ENCODE data around the gene VWC2L. TPM values are rescaled to one million over a fixed set of nuclear protein-coding genes. Genes with fewer than 3 reads are reported as not detected.

Gene VWC2L
- total RNA-seq, 2 experiments from 2014 or later = not detected

DNA sequence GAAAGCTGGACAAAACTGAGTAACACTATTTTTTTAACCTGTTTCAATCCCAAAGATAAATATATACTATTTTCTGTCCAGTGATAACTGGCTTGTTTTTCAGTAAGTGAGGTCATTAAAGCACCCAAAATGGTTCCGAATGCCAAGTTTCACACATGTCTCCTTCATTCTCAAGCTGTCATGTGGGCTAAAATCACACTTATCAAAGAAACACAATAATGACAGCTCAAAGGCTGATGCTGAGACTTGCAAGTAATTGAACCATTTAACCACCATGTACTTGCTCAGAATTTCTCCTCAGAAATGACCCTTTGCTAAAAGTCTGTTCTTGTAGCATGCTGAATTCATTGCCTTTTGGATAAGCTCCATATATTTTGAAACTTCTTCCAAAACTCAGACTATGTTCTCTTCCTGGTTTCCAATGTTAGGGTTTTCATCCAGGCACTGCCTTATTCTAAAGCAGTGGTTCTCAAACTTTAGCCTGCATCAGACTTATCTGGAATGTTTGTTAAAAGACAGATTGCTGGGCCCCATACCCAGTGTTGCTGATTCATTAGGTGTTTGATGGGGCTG is 149.8 kb downstream of the VWC2L start:
- Mint-ChIP-seq H3K36me3 (ENCODE audit: low read depth) (no peaks in the 10 kb centered on the region), H3K27me3 (no peaks in the 10 kb centered on the region), H3K27ac (no peak overlapping the region), H3K4me3 (no peak overlapping the region), H3K4me1 (ENCODE audit: low read depth) (no peaks in the 10 kb centered on the region), H3K9me3 (no peaks in the 10 kb centered on the region)
- ATAC-seq (no peak), DNase-seq (no peak)
- POLR2A ChIA-PET = no interaction called here
- intact Hi-C loops (cut with micrococcal nuclease) = no loop called here
- TF ChIP-seq, protein P1, sequence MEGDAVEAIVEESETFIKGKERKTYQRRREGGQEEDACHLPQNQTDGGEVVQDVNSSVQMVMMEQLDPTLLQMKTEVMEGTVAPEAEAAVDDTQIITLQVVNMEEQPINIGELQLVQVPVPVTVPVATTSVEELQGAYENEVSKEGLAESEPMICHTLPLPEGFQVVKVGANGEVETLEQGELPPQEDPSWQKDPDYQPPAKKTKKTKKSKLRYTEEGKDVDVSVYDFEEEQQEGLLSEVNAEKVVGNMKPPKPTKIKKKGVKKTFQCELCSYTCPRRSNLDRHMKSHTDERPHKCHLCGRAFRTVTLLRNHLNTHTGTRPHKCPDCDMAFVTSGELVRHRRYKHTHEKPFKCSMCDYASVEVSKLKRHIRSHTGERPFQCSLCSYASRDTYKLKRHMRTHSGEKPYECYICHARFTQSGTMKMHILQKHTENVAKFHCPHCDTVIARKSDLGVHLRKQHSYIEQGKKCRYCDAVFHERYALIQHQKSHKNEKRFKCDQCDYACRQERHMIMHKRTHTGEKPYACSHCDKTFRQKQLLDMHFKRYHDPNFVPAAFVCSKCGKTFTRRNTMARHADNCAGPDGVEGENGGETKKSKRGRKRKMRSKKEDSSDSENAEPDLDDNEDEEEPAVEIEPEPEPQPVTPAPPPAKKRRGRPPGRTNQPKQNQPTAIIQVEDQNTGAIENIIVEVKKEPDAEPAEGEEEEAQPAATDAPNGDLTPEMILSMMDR (IDR thresholded peaks at IDR 0.05) = no peak
- CTCF ChIA-PET = no interaction called here

DNA sequence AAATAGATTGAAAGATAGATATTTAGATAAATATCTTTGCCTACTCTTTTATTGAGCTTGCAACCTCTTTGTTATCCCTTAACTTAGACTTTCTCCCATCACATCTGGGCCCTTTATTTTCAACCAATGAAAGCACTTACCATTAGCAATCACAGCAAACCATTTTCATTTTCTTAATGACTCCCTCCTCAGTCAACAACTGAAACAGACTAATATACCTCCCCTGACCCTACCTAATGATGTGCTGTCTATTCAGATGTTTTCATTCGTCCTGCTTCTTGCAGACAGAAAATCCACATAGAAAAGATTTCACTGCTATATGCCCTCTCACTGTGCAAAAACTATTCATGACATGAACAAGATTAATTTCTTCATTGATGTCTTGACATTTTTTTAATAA is 154.4 kb downstream of the VWC2L start:
- intact Hi-C loops (cut with micrococcal nuclease) = no loop called here
- DNase-seq (no peak), ATAC-seq (no peak)
- no peaks in the 10 kb centered on the region for H3K36me3 Mint-ChIP-seq (ENCODE audit: low read depth)
- CTCF ChIA-PET = interaction anchor here (1.0 kb wide), 1 partner anchor 8 kb away, joined by 4 read pairs; no protein-coding TSS in a partner anchor
- no peak overlapping the region for H3K27ac Mint-ChIP-seq
- H3K27me3 Mint-ChIP-seq = peaks cover 2% of the 10 kb centered on the region
- POLR2A ChIA-PET = no interaction called here
- TF ChIP-seq, protein P1 (IDR thresholded peaks at IDR 0.05) = no peak
- no peaks in the 10 kb centered on the region for H3K9me3 Mint-ChIP-seq
- no peak overlapping the region for H3K4me3 Mint-ChIP-seq
- H3K4me1 Mint-ChIP-seq (ENCODE audit: low read depth) = no peaks in the 10 kb centered on the region

DNA sequence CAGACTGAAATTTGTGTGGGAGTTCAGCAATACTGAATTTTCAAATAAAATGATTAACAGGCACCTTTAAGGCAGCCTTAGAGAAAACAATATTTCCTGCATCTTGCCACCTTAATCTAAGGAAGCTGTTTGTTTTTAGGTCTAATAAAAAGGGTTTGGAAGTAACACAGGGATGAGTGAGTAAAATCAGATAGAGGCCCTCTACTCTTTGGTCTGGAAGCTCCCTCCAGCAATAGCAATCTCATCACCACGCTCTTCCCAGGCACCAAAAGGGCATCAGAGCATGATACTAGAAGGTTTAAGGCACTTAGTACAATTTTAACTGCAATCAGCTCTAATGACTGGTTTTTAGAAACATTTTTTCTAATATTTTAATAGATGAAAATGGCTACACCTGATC is 155.6 kb downstream of the VWC2L start:
- Mint-ChIP-seq H3K27me3 (peaks cover 2% of the 10 kb centered on the region), H3K4me3 (no peak overlapping the region), H3K4me1 (ENCODE audit: low read depth) (no peaks in the 10 kb centered on the region), H3K36me3 (ENCODE audit: low read depth) (no peaks in the 10 kb centered on the region), H3K27ac (no peak overlapping the region), H3K9me3 (no peaks in the 10 kb centered on the region)
- TF ChIP-seq, protein P1 (IDR thresholded peaks at IDR 0.05) = no peak
- CTCF ChIA-PET = interaction anchor here (1.1 to 1.4 kb wide), 2 partner anchors 12 to 22 kb away, joined by 3 read pairs; no protein-coding TSS in a partner anchor
- POLR2A ChIA-PET = no interaction called here
- DNase-seq (no peak), ATAC-seq (no peak)
- intact Hi-C loops (cut with micrococcal nuclease) = no loop called here

DNA sequence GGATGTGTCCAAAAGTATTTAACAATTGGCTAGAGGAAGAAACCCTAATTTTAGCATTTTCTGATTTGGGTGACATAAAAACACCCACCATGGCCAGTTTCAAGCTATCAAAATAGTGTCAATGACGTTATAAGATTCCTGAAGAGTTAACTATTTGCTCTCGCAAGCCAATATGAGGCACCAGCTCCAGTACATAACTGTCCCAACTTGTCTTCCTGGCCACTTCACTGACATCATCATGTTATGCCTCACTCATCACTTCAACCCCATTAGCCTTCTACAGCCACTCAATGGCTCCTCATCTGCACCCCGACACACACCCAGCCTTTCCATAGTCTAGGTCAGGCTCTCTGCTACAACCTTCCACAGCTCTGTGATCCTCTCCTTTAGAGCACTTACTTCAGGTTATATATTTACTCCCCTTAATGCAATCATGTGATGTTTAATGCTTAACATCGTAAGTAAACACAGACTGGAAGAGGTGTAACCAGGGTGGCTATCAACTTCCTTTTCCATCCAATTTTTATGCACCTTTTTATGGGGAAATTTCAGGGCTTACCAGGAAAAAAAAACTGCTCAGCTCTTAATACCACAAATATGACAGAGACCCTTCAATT is 158.7 kb downstream of the VWC2L start:
- POLR2A ChIA-PET = no interaction called here
- CTCF ChIA-PET = no interaction called here
- DNase-seq (no peak), ATAC-seq (no peak)
- H3K36me3 Mint-ChIP-seq (ENCODE audit: low read depth) = no peaks in the 10 kb centered on the region
- H3K9me3 Mint-ChIP-seq = no peaks in the 10 kb centered on the region
- H3K27me3 Mint-ChIP-seq = peaks cover 2% of the 10 kb centered on the region
- H3K27ac Mint-ChIP-seq = no peak overlapping the region
- H3K4me1 Mint-ChIP-seq (ENCODE audit: low read depth) = no peaks in the 10 kb centered on the region
- TF ChIP-seq, protein P1 (IDR thresholded peaks at IDR 0.05) = no peak
- H3K4me3 Mint-ChIP-seq = no peak overlapping the region
- intact Hi-C loops (cut with micrococcal nuclease) = no loop called here

DNA sequence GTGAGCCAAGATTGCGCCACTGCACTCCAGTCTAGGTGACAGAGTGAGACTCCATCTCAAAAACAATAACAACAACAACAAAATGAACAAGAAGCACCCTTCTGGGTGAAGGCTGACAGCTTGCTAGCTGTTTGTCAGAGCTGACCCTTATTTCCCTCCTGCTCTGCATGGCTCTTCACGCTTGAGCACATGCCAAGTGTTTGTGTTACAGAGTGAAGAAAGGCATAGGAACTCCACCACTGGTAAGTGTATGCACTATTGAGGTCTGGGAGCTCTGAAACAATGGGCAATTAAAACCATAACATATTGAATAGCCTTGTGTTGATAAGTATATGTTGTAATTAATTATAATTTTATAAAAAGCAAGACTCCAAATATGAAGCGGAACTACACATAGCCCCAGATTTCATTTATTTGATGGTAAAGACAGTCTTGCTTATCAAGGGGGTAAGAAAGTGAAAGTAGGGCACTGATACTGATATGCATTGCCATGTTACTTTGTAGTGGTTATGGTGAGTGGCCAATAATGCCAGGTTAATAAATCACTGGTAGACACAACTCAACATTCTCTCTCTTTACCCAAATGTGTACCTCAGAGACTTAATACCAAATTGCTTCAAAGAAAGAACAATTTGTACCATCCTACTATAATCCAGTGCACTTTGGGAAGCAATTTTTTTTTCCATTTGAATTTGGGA is 163.4 kb downstream of the VWC2L start:
- DNase-seq = no peak
- no peaks in the 10 kb centered on the region for H3K9me3 Mint-ChIP-seq
- H3K4me3 Mint-ChIP-seq = no peak overlapping the region
- CTCF ChIA-PET = no interaction called here
- intact Hi-C loops (cut with micrococcal nuclease) = no loop called here
- POLR2A ChIA-PET = no interaction called here
- peaks cover 2% of the 10 kb centered on the region for H3K27me3 Mint-ChIP-seq
- H3K27ac Mint-ChIP-seq = no peak overlapping the region
- H3K36me3 Mint-ChIP-seq (ENCODE audit: low read depth) = no peaks in the 10 kb centered on the region
- TF ChIP-seq, protein P1 (IDR thresholded peaks at IDR 0.05) = no peak
- peaks cover 5% of the 10 kb centered on the region for H3K4me1 Mint-ChIP-seq (ENCODE audit: low read depth)
- ATAC-seq = no peak
